ENCODE results near the gene PNPLA1. TPM values are rescaled to one million over a fixed set of nuclear protein-coding genes. Genes with fewer than 3 reads are reported as not detected.

The PNPLA1 gene
- polyA plus RNA-seq, 4 donors = 2.2 to 2.8 (median 2.6) TPM

DNA sequence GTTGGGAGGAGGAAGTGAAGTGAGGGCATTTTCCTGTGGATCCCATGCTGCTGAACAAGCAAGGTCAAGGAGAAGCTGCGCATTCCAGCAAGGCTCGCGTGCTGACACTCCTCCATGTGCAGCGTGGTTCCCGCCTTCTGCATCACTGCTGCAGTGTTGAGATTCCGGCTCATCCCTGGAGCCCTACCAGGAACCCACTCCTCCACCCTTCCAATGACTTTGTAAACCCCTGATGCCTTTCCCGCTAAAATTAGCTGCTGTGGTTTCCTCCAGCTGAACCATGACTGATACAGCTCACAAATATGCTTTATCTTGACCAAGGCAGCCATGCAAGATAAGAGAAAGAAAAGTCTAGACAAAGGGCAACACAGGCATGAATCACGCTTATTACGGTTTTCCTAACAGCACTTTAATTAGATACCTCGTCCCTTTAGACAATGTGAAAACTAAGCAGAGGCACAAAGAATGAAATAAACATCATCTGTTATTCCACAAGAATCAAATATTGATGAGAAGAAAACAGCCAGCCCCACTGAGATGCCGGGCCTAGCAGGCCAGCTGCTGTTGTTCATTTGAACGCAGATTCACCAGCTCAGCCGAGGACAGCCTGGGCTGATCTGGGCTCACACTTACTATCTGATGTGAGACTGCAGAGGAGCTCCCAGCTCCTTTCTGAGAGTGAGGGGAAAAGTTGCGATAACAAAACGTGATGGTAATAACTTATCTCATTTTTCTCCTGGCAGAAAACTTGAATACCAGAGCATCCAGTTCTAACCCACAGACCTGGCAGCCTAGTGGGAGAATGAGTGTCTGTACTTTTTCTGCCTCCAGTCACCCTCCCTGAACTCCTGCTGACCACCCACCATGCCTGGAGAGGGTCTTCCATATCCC, 81.1 kb downstream of the PNPLA1 start:
- DNase-seq (ENCODE audit: low read depth in 4 of 4, low spot score in 3 of 4) = no peak

- no peak for DNase-seq (ENCODE audit: low read depth in 4 of 4, low spot score in 3 of 4)
Measured at GRCh38 chr6:36352477-36353157, 82.8 kb downstream of the PNPLA1 start.

GRCh38 chr6:36353411-36353915, 83.6 kb downstream of the PNPLA1 start:
- DNase-seq (ENCODE audit: low read depth in 4 of 4, low spot score in 3 of 4) = no peak

GRCh38 chr6:36355819-36356218, 86.0 kb downstream of the PNPLA1 start:
- DNase-seq (ENCODE audit: low read depth in 4 of 4, low spot score in 3 of 4) = no peak

DNA sequence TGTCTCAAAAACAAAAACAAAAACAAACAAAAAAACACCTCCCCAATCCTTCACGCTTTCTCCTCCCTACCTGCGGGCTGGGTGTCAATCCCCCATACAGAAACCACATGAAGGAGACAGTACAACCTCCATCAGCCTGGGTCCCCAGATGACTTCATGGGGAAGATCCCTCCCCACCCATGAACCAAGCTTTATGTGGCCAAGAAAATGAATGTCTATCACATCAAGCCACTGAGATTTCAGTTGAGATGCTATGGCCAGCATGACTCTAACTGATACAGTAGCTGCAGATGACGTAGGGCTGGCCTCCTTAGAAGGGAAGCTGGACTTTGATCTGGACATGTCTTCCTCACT, 88.0 kb downstream of the PNPLA1 start:
- no peak for DNase-seq (ENCODE audit: low read depth in 4 of 4, low spot score in 3 of 4)

Other genes starting within 250 kb of the PNPLA1 start
- under 1 TPM; 0.12 to 0.27 (median 0.23) TPM for gene SLC26A8, start 245.4 kb upstream of the PNPLA1 start, polyA plus RNA-seq (ENCODE audit: insufficient read length in 4 of 4)
- gene MAPK14, start 242.3 kb upstream of the PNPLA1 start, polyA plus RNA-seq (ENCODE audit: insufficient read length in 4 of 4) = 10 to 100 TPM; 48.2 to 58.3 (median 57.3) TPM
- gene MAPK13, start 139.5 kb upstream of the PNPLA1 start, polyA plus RNA-seq (ENCODE audit: insufficient read length in 4 of 4) = 10 to 100 TPM; 20.7 to 24.5 (median 21.6) TPM
- gene BRPF3, start 73.3 kb upstream of the PNPLA1 start, polyA plus RNA-seq (ENCODE audit: insufficient read length in 4 of 4) = 10 to 100 TPM; 45.1 to 55.7 (median 52.9) TPM
- gene BNIP5, start 66.8 kb downstream of the PNPLA1 start, polyA plus RNA-seq (ENCODE audit: insufficient read length in 4 of 4) = under 1 TPM; 0.07 to 0.33 (median 0.22) TPM
- under 1 TPM in 3 of 4 donors, not detected in 1; 0.10 to 0.16 (median 0.11) TPM for gene ETV7, start 117.6 kb downstream of the PNPLA1 start, polyA plus RNA-seq (ENCODE audit: insufficient read length in 4 of 4)
- gene PXT1, start 172.8 kb downstream of the PNPLA1 start, polyA plus RNA-seq (ENCODE audit: insufficient read length in 4 of 4) = under 1 TPM in 2 of 4 donors, not detected in 2; 0.05 to 0.11 TPM
- 10 to 100 TPM; 49.4 to 54.5 (median 51.9) TPM for gene KCTD20, start 172.9 kb downstream of the PNPLA1 start, polyA plus RNA-seq (ENCODE audit: insufficient read length in 4 of 4)